GF-D8 (cell line): ENCODE data around the gene COL18A1.

Source experiments
- DNase-seq: peaks from one replicate; lab custom pipeline; 2025; lab: John Stamatoyannopoulos, UW

Gene COL18A1

DNA sequence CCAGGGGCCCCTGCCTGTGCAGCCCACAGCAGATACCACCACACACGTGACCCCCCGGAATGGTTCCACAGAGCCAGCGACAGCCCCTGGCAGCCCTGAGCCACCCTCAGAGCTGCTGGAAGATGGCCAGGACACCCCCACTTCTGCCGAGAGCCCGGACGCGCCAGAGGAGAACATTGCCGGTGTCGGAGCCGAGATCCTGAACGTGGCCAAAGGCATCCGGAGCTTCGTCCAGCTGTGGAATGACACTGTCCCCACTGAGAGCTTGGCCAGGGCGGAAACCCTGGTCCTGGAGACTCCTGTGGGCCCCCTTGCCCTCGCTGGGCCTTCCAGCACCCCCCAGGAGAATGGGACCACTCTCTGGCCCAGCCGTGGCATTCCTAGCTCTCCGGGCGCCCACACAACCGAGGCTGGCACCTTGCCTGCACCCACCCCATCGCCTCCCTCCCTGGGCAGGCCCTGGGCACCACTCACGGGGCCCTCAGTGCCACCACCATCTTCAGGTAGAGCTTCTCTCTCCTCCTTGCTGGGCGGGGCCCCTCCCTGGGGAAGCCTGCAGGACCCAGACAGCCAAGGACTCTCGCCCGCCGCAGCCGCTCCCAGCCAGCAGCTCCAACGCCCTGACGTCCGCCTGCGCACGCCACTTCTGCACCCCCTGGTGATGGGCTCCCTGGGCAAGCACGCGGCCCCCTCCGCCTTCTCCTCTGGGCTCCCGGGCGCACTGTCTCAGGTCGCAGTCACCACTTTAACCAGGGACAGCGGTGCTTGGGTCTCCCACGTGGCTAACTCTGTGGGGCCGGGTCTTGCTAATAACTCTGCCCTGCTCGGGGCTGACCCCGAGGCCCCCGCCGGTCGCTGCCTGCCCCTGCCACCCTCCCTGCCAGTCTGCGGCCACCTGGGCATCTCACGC, 51.0 kb downstream of the COL18A1 start:
- no peak for DNase-seq

- DNase-seq, result no peak
Observed at GRCh38 chr21:45456584-45457160, 51.7 kb downstream of the COL18A1 start.

DNA sequence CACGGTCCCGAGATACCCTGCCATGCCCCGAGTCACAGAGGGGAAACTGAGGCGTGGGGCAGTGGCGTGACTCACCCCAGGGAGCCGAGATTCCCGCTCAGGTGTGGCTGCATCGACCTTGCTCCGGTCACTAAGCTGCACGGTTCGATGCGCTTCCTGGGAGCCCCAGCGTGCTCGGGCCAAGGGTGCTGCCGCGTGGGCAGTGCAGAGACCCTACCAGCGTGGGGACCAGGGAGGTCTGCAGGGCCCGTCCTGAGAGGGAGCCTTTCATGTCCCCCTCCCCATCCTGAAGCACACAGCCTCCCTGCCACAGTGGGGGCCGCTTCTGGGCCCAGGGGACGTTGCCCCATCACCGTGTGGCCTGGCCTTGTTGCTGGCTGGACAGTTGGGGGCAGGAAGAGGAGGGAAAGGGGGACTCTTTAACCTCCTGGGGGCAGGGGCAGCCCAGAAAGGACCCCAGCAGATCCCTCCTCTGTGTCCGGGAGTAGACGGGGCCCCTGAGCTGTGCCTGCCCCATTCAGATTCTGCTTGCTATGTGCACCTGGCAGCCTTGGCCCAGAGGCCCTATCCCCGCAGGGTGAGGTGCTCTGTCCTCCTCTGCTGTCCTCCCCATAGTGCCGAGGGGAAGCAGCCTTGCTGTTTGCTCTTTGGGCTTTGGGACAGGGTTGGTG, 52.3 kb downstream of the COL18A1 start:
- no peak for DNase-seq

GRCh38 chr21:45457832-45458172, 52.8 kb downstream of the COL18A1 start:
- DNase-seq, result no peak

DNA sequence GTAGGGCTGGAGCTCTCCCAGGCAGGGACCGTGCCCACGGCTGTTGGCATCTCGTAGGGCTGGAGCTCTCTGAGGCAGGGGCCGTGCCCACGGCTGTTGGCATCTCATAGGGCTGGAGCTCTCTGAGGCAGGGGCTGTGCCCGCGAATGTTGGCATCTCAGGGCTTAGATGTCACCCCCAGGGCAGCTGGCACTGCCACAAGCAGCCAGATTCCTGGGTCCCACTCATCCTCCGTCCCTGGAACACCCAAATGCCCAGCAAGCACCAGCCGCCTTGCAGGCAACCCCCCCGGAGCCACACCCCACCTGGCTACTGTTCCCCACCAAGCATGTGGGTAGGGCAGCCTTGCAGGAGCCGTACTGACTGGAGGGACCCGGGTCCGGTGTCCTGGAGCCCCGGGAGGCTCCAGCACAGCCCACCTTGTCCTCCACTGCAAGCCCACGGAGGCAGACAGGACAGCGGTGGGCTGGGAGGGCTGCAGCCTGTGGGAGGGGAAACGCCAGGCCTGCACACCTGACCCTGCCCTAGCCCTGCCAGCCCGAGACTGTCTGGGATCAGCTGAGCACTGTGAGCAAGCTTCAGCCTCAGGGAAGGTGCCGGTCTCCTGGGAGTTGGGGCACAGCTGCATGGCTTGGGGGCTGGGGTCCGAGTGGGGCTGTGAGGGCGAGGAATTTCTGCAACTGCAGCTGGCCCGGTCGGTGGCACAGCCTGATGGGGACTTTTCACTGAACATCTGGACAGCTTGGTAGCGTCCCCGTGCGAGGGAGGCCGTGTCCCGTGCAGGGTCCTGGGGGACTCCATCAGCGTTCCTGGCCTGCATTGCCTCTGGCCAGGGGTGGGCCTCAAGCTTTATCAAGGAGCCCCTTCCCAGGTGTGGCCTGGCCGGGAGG, 53.6 kb downstream of the COL18A1 start:
- no peak for DNase-seq

GRCh38 chr21:45459171-45460010, 54.4 kb downstream of the COL18A1 start:
- DNase-seq, result no peak

DNA sequence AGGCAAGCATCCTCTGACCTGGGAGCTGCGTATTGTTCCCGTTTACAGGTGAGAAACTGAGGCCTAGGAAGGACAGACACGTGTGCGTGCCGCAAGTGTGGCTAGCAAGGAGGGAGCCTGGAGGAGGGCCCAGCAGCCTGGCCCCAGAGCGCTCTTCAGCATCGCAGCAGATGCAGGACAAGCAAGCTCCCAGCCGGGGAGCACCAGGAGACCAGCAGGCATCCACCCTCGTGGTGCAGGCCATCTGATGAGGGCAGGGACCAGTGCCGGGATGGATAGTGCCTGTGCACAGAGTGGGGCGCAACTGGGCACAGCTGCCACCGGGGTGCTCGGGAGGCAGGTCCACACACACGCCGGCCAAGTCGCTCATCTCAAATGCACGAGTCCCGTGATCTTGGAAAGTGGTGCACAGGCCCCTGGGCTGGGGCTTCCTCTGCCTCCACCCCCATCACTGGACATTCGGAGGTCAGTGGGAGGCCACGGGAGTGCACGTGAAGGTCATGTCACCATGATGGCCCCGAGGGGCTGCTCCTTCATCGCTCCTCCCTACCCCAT, 55.1 kb downstream of the COL18A1 start:
- no peak for DNase-seq

GRCh38 chr21:45460611-45461368, 55.8 kb downstream of the COL18A1 start:
- no peak for DNase-seq

- DNase-seq, result no peak
Observed at GRCh38 chr21:45461369-45461750, 56.4 kb downstream of the COL18A1 start.

DNA sequence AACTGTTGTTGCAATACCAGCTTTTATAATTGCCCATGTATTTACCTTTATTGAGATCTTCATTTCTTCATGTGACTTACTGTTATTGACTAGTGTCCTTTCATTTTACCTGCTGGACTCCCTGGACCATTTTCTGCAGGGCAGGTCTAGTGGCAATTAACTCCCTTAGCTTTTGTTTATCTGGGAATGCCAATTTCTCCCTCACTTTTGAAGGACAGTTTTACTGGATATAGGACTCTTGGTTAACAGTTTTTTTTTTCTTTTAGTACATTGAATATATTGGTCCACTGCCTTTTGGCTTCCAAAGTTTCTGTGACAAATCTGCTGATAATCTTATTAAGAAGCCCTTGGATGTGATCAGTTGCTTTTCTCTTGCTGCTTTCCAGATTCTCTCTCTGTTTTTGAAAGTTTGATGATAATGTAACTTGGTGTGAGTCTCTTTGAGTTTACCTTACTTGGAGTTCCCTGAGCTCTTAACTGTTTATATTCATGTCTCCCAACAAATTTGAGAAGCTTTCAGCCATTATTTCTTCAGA, 56.9 kb downstream of the COL18A1 start:
- no peak for DNase-seq

GRCh38 chr21:45463871-45464270, 58.9 kb downstream of the COL18A1 start:
- no peak for DNase-seq

DNA sequence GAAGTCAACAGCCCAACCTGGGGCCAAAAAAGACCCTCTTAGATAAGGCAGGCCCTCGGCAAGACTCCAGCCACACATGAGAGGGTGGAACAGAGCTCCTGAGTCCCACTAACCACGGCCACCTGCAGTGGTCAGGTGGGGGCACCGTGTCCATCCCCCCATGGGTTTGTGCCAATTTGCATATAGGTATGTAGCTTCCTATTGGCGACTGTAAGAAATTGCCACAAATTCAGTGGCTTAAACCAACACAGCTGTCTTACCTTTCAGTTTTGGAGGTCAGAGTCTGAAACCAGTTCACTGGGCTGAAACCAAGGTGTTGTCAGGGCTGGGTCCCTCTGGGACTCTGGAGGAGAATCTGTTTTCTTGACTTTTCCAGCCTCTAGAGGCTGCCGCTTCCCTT, 59.3 kb downstream of the COL18A1 start:
- no peak for DNase-seq

DNA sequence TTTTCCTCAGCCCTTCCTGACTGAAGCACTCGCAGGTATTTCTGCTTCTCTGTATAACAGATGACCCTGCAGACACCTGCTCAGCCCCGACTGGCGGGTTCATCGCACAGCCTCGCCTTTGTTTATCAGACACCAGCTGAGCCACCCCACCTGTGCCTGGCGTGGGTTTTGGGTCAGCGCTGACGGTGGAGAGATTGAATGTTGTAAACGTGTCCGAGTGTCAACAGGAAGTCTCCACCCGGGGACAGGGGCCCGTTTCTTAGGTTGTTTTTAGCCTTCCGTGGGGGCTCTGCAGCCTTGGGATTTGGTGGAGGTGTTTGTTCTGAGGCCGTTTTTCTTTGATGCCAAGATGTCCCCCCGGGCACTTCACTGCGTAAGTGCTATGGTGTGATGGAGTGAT, 60.1 kb downstream of the COL18A1 start:
- DNase-seq, result no peak

DNA sequence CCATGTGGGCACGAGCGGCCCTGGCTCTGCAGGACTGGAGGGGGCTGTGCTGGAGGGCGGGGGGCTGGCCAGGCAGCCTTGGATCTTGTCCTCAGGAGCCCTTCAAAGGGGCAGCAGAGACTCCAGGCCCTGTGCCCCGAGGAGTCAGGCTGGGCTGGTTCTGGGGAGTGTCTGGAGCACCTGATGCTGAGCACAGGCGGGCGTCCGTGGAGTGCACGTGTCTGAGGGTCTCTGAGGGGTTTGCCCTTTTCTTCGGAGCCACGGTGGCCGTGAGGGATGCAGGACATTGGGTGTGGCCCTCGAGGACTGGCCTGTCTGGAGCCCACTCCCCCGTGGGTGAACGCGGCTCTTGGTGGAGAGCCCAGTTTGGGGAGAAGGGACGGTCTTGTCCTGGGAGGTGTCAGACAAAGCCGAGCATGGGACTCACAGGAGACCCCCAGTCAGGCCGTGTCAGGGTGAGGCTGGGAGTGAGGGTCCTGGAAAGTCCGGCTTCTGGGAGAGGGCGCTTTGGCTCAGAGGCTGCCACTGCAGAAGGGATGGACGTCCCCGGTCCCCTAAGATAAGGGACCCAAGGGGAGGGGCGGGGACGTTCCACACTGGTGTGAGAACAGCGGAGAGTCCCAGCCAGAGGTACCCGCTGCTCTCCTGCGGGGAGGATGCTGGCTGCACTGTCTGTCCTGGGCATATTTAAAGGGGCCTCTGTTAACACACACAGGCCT, 60.8 kb downstream of the COL18A1 start:
- DNase-seq, result no peak

GRCh38 chr21:45466330-45467220, 61.6 kb downstream of the COL18A1 start:
- no peak for DNase-seq

- DNase-seq, result no peak
Observed at GRCh38 chr21:45467221-45467779, 62.3 kb downstream of the COL18A1 start.

GRCh38 chr21:45468051-45468970, 63.3 kb downstream of the COL18A1 start:
- DNase-seq, result no peak
